ENCODE data around the gene IKBIP.
"Not testable (repeated sequence)": the region's sequence is repeated elsewhere in the genome, so short reads cannot be mapped to it uniquely, and the experiment has no call there.

Gene IKBIP

GRCh38 chr12:98637068-98637467 is 7.5 kb downstream of the IKBIP start:
- no peak for DNase-seq

- DNase-seq: no peak
Observed at GRCh38 chr12:98635657-98636323, 8.8 kb downstream of the IKBIP start.

GRCh38 chr12:98618952-98619351 is 25.6 kb downstream of the IKBIP start:
- DNase-seq: peak; percentile 38 to 93 (median 76)

DNA sequence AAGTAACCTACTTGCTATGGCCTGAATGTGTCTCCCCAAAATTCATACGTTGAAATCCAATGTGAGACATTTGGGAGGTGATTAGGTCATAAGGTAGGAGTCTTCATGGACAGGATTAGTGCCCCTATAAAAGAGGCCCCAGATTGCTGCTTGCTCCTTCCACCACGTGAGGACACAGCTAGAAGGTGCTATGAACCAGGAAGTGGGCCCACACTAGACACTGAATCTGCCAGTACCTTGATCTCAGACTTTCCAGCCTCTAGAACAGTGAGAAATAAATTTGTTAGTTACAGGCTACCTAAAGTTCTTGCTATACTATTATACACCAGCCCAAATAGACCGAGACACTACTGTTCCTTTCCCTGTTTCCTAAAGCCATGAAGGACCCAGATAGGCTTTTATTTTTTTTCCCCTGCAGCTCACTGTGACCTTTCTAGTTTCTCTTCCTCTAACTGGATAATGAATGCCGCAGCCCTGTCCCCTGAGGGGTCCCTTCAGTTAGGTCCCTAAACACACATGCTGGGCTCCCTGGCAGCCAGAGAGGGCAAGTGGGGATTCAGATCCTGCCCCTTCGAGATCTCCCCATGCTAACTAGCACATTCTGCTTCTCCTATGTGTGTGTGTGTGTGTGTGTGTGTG is 31.8 kb downstream of the IKBIP start:
- peak; percentile 44 to 67 (median 60) for DNase-seq

DNA sequence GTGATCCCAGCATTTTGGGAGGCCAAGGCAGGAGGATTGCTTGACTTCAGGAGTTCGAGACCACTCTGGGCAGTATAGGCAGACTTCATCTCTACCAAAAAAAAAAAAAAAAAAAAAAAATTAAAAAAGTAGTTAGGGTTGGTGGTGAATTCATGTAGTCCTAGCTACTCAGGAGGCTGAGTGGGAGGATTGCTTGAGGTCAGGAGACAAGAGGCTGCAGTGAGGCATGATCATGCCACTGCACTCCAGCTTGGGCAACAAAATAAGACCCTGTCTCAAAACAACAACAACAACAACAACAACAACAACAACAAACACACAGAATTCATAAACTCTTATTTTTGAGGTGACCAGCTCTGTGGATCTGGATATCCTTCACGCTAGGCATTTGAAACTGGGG is 34.0 kb downstream of the IKBIP start:
- DNase-seq: peak in 3 of 4 experiments; percentile 57 to 76 (median 72)

DNA sequence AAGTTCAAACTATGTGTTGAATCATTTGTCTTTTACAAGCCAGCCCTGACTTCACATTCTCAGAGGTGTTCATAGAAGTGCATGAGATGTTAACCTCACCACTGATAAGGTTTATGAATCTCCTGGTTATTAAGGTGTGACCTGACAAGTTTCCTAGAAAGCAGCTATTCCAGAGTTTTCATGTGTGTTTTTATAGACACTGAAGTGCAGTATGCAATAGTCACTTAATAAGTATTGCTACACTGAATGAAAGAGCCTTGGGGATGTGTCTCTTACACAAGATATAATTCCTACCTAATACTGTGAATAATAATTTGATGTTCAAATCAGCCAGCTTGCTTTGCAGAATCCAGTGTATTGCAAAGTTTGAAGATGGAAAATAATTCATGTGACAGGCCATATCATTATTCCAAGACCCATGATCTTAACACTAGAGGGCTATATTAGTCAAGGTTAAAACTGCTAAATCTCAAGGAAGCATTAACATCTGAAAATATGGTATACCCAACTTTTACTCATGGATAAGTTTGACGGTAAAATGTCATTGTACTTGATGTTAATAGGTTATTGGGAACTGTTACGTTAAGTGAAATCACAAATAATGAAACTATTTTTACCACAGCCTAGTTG is 38.1 kb downstream of the IKBIP start:
- DNase-seq: peak in 3 of 4 experiments; percentile 13 to 66 (median 61)

DNA sequence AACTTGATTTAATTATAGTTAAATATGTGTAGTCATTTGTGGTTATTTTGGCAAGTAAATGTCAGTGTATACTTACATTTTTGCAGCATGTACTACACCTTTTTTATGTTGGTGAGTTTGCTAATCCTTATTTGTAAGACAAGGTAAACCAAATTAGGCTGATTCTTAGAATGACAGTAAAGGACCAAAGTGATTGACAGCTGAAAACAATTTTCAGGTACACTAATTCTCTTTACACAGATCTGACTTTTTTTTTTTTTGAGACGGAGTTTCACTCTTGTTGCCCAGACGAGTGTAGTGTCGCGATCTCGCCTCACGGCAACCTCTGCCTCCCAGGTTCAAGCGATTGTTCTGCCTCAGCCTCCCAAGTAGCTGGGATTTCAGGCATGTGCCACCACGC is 42.7 kb downstream of the IKBIP start:
- no peak for DNase-seq

DNA sequence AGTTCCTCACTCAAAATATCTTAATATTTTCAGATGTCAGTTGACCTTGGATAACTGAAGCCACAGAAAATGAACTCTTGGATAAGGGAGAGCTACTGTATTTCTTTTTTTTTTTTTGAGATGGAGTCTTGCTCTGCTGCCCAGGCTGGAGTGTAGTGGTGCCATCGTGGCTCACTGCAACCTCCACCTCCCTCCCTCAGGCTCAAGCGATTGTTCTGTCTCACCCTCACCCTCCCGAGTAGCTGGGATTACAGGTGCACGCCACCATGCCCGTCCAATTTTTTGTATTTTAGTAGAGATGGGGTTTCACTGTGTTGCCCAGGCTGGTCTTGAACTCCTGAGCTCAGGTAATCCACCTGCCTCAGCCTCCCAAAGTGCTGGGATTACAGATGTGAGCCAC is 47.3 kb downstream of the IKBIP start:
- DNase-seq: not testable (repeated sequence)

DNA sequence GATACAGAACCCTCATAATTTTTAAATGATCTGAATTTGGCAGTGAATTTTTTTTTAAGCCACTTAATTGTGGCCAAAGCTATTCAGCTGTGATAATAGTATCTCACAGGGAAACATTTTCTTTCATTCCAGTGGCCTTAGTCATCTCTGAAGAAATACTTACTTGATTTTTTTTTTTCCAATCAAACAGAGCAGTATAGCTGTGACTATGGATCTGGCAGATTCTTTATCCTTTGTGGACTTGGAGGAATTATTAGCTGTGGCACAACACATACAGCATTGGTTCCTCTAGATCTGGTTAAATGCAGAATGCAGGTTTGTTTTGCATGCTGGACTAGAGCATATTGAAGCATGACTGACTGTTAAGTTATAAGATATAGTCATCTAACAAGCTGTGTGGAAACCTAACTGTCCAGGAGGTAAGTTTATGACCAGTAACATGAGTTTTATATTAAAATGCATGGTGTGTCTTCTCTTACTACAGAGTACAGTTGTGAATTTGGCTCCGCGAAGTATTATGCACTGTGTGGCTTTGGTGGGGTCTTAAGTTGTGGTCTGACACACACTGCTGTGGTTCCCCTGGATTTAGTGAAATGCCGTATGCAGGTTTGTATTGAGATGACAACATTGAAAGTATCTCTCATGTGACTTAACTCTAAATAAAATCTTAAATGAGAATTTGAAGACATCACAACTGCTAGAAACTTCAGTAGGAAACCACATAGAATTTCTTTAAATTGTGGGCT is 49.2 kb downstream of the IKBIP start:
- no peak for DNase-seq

- DNase-seq: peak; percentile 61 to 76 (median 75)
Observed at GRCh38 chr12:98594050-98594835, 50.3 kb downstream of the IKBIP start.

DNA sequence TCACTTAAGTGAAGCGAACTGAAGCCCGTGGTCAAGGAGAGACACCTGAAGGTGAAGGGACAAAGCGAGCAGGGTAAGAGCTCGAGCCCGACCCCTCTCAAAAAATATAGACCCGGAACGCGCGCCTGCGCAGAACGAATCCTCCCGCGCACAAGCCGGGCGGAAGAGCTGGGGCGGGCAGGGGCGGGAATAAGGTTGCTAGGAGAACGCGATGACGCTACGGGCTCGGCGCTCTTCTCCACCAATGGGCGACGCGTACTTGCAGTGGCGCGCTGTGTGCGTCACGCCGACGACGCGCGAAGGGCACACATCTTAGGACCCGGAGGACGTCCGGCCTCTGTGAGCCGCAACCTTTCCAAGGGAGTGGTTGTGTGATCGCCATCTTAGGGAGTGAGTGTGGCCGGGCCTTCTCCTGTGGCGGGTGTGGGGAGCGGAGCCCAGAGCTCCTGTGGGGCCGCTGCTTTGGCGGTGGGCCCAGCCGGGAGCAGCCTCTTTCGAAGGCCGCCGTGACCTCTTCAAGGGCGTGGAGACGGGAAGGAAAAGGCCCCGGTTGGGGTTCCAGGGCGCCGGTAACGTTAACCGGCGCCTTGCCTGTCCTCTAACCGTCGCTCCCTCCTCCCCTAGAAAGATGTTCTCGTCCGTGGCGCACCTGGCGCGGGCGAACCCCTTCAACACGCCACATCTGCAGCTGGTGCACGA is 51.1 kb downstream of the IKBIP start, which contains the start of gene SLC25A3:
SLC25A3 (plus strand) TSS at position 336 of the 699 bp plus-strand sequence; CDS start at position 629, 293 bp downstream.
- DNase-seq: peak; percentile 99

DNA sequence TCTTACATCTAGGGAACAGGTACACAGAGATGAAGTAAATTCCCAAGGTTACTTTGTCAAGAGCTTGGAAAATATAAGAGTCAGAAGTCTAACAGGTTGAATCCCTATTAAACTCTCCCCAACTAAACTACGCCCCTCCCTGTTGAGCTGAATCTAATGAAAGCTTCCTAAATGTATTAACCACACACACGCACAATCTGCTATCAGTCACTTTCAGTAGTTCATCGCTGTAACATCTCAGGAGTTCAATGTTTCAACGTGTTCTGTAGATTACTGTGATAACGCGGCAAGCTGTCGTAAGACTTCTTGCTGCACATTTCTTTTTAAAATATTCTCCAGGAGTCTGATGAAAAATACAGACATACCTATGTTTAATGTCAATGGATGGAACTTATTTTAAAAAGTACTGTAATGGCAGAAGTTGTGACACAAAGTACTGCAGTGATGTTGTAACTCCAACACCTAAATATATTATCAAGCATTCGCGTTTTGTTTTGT is 51.7 kb downstream of the IKBIP start:
- DNase-seq: peak in 2 of 4 experiments; percentile 6 to 20

GRCh38 chr12:98591209-98591608 is 53.4 kb downstream of the IKBIP start:
- peak in 2 of 4 experiments; percentile 30 to 41 for DNase-seq

DNA sequence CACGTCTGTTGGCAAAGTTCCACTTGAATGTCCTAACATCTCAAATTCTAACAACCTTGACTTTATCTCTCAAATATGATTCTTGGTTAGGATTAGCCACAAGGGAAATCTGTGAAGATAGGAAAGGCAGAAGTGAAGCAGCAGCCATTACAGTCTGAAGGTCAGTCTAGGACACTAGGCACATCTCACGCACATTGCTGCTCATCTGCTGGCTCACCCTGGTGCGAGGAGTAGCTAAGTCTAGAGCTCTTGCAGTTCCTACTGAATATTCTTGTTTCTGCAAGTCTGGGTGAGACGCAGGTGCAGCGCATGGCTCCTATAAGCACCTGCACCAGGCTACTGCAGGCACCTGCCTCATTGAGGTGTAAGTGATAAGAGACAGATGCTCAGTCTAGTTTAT is 57.5 kb downstream of the IKBIP start:
- no peak for DNase-seq

DNA sequence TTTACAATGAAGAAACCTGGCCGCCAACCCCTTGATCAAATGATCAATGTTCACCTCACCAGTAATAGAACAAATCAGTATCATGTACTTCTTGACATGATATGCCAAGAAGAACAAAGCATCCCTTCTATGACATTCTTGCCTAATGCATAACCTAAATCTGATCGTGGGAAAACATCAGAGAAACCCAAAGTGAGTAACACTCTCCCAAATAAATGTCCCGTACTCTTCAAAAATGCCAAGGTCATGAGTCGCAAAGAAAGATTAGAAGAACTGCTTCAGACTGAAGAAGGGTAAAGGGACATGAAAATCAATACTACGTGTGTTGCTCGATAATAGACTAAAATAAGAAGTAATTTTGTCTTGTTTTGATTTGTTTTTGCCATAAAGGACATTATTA is 62.5 kb downstream of the IKBIP start:
- no peak for DNase-seq

DNA sequence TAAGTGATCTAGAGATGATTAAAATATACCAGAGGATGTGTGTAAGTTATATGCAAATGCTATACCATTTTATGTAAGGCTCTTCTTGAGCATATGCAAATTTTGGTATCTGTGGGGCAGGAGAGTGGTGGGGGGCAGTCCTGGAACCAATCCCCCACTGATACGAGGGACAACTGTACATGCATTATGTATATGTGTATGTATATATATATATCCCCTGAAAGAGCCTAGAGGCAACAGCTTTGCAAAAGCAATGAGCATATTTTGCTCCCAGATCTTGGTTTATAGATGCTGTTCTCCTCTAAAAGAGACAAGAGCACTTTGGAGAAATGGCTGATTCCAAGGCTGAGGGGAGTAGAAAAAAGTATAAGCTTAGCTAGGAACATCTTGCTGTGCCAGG is 63.5 kb downstream of the IKBIP start:
- DNase-seq: no peak

- DNase-seq: no peak
Observed at GRCh38 chr12:98580695-98581094, 63.9 kb downstream of the IKBIP start.

DNA sequence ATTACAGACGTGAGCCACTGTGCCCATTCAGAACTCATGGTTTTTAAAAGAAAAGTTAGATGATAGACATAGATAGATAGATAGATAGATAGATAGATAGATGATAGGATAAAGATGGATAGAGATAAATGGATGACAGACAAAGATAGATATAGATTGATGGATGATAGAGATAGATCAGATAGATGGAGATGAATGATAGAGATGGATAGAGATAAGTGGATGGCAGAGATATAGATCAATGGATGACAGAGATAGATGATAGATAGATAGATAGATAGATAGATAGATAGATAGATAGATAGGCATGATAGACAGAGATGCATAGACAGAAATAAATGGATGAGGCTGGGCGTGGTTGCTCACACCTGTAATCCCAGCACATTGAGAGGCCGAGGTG is 64.8 kb downstream of the IKBIP start:
- DNase-seq: no peak

GRCh38 chr12:98579347-98579746 is 65.2 kb downstream of the IKBIP start:
- no peak for DNase-seq

- no peak for DNase-seq
Observed at GRCh38 chr12:98578821-98579220, 65.8 kb downstream of the IKBIP start.

DNA sequence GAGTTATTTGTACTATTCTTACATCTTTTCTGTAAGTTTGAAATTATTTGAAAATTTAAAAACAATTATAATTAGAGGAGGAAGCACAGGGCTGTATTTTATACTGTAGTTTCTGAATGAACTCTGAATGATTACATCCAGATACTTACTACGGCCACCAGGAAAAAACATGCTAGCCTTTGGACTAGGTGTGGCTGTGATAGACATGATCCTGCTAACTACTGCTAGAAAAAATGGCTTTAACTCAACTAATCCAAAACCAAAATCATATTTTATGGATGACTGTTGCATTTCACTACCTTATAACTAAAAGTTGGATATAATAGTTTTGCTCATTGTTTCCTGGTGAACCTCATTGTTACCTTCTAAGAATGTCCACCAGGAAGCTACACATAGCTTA is 66.2 kb downstream of the IKBIP start:
- no peak for DNase-seq
